Putamen (tissue), 1 donor: ENCODE results near the gene TOP1.

Experiments used
- DNase-seq: peaks from one replicate; pipeline ENCODE4 v3.0.0-alpha.2; 2016; ENCODE audit warnings: low spot score

Gene TOP1

GRCh38 chr20:41058674-41059635, 30.3 kb downstream of the TOP1 start:
- DNase-seq, result no peak

GRCh38 chr20:41061155-41061554, 32.5 kb downstream of the TOP1 start:
- DNase-seq, result no peak

GRCh38 chr20:41063442-41063841, 34.8 kb downstream of the TOP1 start:
- DNase-seq, result no peak

- no peak for DNase-seq
Observed at GRCh38 chr20:41064377-41064776, 35.8 kb downstream of the TOP1 start.

- no peak for DNase-seq
Observed at GRCh38 chr20:41065716-41066115, 37.1 kb downstream of the TOP1 start.

- DNase-seq, result no peak
Observed at GRCh38 chr20:41068806-41069205, 40.2 kb downstream of the TOP1 start.

GRCh38 chr20:41072190-41072863, 43.7 kb downstream of the TOP1 start:
- DNase-seq, result no peak

GRCh38 chr20:41072915-41073314, 44.3 kb downstream of the TOP1 start:
- DNase-seq, result no peak

GRCh38 chr20:41074441-41074840, 45.8 kb downstream of the TOP1 start:
- DNase-seq, result no peak

- DNase-seq, result no peak
Observed at GRCh38 chr20:41076776-41077175, 48.2 kb downstream of the TOP1 start.

- no peak for DNase-seq
Observed at GRCh38 chr20:41078329-41078728, 49.7 kb downstream of the TOP1 start.

GRCh38 chr20:41079066-41079465, 50.4 kb downstream of the TOP1 start:
- no peak for DNase-seq

GRCh38 chr20:41080866-41081265, 52.2 kb downstream of the TOP1 start:
- no peak for DNase-seq

GRCh38 chr20:41081276-41081814, 52.7 kb downstream of the TOP1 start:
- no peak for DNase-seq

GRCh38 chr20:41082306-41082705, 53.7 kb downstream of the TOP1 start:
- DNase-seq, result no peak

GRCh38 chr20:41085606-41086005, 57.0 kb downstream of the TOP1 start:
- no peak for DNase-seq

GRCh38 chr20:41086402-41087324, 58.0 kb downstream of the TOP1 start:
- no peak for DNase-seq

GRCh38 chr20:41087325-41087685, 58.7 kb downstream of the TOP1 start:
- no peak for DNase-seq

- no peak for DNase-seq
Observed at GRCh38 chr20:41087777-41088176, 59.2 kb downstream of the TOP1 start.

GRCh38 chr20:41089555-41089954, 60.9 kb downstream of the TOP1 start:
- no peak for DNase-seq

- no peak for DNase-seq
Observed at GRCh38 chr20:41091927-41092326, 63.3 kb downstream of the TOP1 start.
